NCI-H2227 treated with DMSO at 0.1 percent for 48 hours (cell line): ENCODE measurements around the gene RTF2.
"Not testable (repeated sequence)": the region's sequence is repeated elsewhere in the genome, so short reads cannot be mapped to it uniquely, and the experiment has no call there.

Experiments used
- DNase-seq: peaks from one replicate; lab custom pipeline; 2025; lab: John Stamatoyannopoulos, UW

The RTF2 gene

DNA sequence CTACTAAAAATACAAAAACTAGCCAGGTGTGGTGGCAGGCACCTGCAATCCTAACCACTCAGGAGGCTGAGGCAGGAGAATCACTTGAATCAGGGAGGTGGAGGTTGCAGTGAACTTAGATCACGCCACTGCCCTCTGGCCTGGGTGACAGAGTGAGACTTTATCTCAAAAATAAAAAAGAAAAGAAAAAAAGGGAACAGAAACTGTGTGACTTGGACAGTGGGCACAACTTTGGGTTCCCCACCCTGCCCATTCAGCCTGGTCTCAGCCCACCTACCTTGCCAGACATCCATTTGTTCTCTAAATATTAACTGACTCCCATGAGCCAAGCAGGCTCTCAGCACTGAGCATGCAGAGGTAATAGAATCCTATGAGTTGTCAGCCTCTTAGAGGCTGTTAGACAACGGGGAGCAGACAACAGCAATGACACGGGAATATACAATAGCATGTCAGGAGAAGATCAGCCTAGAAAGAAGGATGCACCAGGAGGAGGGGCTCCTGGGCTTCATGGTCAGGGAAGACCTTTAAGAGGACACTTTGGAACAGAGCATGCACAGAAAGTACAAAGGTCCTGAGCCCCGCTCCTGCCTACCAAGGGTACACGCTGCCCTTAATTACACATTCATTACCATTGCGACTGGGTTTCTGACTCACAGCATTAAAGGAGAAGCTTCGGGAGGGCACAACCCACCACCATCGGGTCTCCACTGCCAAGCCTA lies 84.6 kb downstream of the RTF2 start:
- DNase-seq = peak; percentile 7

DNA sequence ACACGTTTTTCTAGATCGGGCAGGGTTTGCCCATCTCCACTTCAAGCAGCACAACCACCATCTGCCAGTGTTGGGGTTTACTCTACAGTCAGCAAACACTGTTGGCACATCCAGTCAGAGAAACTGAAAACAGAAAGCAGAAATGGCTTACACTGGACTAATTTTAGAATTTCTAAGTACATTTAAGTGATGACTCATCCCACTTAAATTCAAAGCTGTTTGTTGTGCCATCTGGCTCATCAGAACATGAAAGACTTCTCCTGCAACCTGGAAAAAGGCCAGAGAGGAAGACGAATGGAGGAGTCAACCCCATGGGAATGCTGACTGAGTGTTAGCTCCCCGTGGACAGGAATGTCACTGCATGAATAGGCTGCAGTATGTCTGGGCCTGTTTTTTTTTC lies 86.4 kb downstream of the RTF2 start:
- DNase-seq = peak; percentile 63

DNA sequence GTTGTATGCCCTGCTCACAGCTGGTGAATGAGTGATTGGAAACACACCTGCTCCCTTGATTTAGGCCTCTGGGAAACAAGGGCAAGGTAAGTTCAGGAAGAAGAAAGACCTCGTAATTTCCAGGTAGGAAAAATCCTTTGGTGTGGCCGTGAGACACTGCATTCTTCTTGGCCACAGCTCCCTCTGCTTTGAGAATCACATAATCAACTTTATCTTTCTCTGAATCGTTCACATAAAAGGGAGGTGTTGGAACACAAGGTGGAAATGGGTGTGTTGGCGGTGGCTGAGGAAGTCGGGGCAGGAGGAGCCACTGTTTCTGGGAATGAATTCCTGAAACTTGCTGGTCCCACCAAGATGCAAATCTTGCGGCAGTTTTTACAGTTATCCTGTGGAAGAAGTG lies 90.5 kb downstream of the RTF2 start:
- no peak for DNase-seq

DNA sequence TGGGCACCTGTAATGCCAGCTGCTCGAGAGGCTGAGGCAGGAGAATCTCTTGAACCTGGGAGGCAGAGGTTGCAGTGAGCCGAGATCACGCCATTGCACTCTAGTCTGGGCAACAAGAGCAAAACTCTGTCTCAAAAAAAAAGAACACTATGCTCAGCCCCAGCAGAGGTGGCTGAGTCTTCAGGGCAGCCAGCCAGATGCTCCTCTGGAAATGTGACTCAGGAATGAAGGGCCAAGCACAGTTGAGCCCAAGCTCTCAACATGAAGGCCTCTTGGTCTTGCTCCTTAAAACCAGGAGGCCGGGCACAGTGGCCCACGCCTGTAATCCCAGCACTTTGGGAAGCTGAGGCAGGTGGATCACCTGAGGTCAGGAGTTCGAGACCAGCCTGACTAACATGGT lies 96.1 kb downstream of the RTF2 start:
- not testable (repeated sequence) for DNase-seq

DNA sequence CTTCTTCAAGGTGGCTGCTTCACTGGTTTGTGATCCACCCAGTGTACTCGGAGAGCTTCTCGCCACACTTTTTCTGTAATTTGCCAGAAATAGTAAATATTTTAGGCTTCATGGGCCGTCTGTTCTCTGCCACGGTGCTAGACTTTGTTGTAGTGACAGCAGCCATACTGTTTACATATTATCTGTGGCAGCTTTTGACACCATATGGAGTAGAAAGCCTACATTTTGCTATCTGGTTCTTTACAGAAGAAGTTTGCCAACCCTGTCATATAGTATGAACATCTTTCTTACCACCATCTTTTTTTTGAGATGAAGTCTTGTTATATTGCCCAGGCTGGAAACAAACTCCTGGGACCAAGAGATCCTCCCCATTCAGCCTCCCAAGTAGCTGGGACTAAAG lies 97.1 kb downstream of the RTF2 start:
- DNase-seq = no peak

DNA sequence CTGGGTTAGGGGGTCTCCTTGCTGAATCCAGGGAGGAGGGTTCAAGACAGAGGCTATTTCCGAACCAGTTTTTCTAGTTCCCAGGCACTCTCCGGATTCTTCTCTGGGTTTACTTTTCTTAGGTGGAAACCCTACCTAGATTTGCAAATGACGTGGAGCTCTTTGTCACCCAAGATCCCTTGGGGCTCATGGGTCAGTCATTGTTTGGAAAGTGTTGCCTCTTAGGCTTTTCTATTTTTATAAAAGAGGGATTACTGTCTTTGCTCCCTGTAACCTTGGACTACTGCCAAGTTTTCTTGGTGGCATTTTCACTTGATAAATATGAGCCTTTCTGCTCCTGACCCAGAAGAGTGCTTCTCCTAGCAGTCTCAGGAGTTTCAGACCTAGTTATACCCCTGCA lies 98.2 kb downstream of the RTF2 start:
- peak; percentile 67 for DNase-seq
